Measurements from ENCODE around the gene SEMA5A.

SEMA5A gene

DNA sequence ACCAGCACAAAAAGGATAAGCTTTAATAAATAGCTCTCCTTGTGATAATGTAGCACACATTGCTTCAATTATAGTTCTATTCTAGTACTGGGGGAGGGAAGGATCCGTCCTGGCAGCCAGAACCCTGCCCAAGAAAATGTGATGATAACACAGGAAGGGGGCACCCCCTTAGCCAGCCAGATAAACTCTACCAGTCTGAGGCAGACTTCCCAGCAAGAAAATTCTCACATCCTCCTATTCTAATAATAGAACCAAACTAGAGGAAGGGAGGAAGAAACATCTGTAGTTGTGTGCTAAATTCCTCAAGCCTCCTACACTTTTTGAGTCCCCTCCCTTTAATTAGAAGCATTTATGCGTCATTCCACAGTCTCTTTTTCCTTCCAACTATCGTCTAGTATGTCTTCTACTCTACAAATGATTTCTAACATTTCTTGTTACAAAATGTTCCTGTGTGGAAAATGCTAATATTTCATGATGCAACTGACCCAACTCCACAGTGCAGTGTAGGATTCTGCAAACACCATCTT is 261.0 kb downstream of the SEMA5A start:
- no peak for DNase-seq
- no peaks in the 10 kb centered on the region for H3K36me3 Mint-ChIP-seq (ENCODE audit: low read depth)
- TF ChIP-seq, protein P1, sequence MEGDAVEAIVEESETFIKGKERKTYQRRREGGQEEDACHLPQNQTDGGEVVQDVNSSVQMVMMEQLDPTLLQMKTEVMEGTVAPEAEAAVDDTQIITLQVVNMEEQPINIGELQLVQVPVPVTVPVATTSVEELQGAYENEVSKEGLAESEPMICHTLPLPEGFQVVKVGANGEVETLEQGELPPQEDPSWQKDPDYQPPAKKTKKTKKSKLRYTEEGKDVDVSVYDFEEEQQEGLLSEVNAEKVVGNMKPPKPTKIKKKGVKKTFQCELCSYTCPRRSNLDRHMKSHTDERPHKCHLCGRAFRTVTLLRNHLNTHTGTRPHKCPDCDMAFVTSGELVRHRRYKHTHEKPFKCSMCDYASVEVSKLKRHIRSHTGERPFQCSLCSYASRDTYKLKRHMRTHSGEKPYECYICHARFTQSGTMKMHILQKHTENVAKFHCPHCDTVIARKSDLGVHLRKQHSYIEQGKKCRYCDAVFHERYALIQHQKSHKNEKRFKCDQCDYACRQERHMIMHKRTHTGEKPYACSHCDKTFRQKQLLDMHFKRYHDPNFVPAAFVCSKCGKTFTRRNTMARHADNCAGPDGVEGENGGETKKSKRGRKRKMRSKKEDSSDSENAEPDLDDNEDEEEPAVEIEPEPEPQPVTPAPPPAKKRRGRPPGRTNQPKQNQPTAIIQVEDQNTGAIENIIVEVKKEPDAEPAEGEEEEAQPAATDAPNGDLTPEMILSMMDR (IDR thresholded peaks at IDR 0.05), result no peak
- no peaks in the 10 kb centered on the region for H3K9me3 Mint-ChIP-seq
- H3K27me3 Mint-ChIP-seq (ENCODE audit: low read depth, poor library complexity), result no peaks in the 10 kb centered on the region
- no peak overlapping the region for H3K4me3 Mint-ChIP-seq
- peak overlapping the region; percentile 12 for H3K27ac Mint-ChIP-seq
- no peaks in the 10 kb centered on the region for H3K4me1 Mint-ChIP-seq

DNA sequence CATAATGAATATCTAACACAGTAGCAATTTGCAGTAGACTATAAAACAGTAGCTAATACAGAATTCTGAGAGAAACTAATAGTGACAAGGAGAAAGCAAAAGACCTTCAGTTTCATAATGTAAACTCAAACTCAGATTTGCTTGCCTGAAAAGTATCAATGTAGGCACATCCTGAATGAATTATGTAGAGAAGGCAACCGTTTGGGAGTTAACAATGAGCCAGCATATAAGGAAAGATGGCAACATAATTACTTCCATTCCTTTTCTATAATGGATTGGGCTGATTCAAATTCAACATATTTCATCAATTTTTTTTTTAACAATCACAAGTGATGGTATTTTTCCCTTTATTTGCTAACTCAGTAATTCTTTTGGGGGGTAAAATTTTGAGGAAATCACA is 261.6 kb downstream of the SEMA5A start:
- no peak for DNase-seq
- peaks cover 4% of the 10 kb centered on the region for H3K9me3 Mint-ChIP-seq
- no peaks in the 10 kb centered on the region for H3K27me3 Mint-ChIP-seq (ENCODE audit: low read depth, poor library complexity)
- H3K4me3 Mint-ChIP-seq, result no peak overlapping the region
- no peaks in the 10 kb centered on the region for H3K36me3 Mint-ChIP-seq (ENCODE audit: low read depth)
- no peak overlapping the region for H3K27ac Mint-ChIP-seq
- TF ChIP-seq, protein P1 (IDR thresholded peaks at IDR 0.05), result no peak
- H3K4me1 Mint-ChIP-seq, result no peaks in the 10 kb centered on the region

DNA sequence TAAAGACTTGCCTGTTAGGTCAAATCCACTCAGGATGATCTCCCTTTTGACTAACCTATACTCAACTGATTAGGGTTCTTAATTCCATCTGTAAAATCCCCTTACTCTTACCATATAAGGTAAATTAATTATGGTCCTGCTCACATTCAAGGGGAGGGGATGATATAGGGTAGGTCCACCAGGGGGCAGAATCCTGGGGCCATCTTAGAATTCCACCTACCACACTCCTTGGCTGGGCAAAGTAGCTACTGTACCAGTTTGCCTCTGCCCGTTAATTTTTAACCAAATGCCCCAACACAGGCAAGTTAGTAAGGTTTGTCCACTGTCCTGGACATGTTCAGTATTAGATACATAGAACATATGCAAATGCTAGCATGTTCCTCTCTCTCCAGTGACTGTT is 262.4 kb downstream of the SEMA5A start:
- Mint-ChIP-seq H3K36me3 (ENCODE audit: low read depth) (no peaks in the 10 kb centered on the region), H3K27me3 (ENCODE audit: low read depth, poor library complexity) (no peaks in the 10 kb centered on the region), H3K9me3 (peaks cover 9% of the 10 kb centered on the region), H3K4me1 (no peaks in the 10 kb centered on the region), H3K4me3 (no peak overlapping the region), H3K27ac (no peak overlapping the region)
- no peak for DNase-seq
- TF ChIP-seq, protein P1 (IDR thresholded peaks at IDR 0.05), result no peak

DNA sequence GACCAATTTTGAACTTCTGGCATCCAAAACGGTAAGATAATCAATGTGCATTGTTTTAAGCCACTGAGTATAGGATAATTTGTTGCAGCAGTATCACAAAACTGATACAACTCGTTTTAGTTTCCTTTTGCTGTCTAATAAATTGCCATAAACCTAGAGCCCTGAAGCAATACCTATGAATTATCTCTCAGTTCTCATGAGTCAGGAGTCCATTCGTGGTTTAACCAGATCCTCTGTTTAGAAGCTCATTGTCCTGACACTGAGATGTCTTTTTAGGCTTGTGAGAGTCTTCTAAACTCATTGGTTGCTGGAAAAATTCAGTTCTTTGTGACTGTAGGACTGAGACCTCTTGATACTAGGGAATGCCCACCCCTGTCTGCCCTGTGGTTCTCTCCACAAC is 262.9 kb downstream of the SEMA5A start:
- no peak for DNase-seq
- TF ChIP-seq, protein P1 (IDR thresholded peaks at IDR 0.05), result no peak
- no peak overlapping the region for H3K27ac Mint-ChIP-seq
- H3K9me3 Mint-ChIP-seq, result peaks cover 14% of the 10 kb centered on the region
- no peaks in the 10 kb centered on the region for H3K4me1 Mint-ChIP-seq
- H3K36me3 Mint-ChIP-seq (ENCODE audit: low read depth), result peaks cover 4% of the 10 kb centered on the region
- H3K4me3 Mint-ChIP-seq, result no peak overlapping the region
- H3K27me3 Mint-ChIP-seq (ENCODE audit: low read depth, poor library complexity), result no peaks in the 10 kb centered on the region

DNA sequence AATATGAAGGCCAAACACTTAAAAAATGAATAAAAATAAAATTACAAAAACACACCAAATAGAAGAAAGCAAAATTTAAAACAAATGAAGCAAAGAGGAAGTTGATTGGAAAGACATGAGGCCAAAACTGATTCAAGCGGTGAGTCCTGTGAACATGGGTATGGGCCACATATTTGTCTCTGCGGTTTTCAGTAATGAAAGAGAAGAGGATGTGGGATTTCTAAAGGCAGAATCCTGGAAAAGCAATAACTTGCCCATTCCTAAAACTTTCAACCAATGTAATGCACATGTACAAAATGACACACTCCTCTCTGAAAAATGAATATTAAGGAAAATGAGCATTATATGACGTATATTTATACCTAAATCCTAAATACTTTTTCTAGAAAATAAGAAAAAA is 263.7 kb downstream of the SEMA5A start:
- TF ChIP-seq, protein P1 (IDR thresholded peaks at IDR 0.05), result no peak
- no peak for DNase-seq
- Mint-ChIP-seq H3K36me3 (ENCODE audit: low read depth) (peaks cover 8% of the 10 kb centered on the region), H3K4me1 (no peaks in the 10 kb centered on the region), H3K9me3 (peaks cover 22% of the 10 kb centered on the region), H3K27me3 (ENCODE audit: low read depth, poor library complexity) (no peaks in the 10 kb centered on the region), H3K27ac (no peak overlapping the region), H3K4me3 (no peak overlapping the region)

DNA sequence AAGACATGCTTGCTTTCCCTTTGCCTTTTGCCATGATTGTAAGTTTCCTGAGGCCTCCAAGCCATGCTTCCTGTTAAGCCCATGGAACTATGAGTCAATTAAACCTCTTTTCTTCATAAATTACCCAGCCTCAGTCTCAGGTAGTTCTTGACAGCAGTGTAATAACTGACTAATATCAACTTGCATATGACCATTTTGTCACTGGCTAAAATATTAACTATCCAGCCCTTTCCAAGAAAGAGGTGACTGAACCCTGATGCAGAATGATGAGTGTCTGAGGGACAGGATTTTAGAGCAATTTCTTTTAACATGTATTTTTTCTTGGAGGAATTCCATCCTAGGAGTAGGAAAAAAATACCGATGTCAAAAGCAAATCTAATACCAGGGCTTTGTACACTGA is 266.1 kb downstream of the SEMA5A start:
- Mint-ChIP-seq H3K27me3 (ENCODE audit: low read depth, poor library complexity) (no peaks in the 10 kb centered on the region), H3K36me3 (ENCODE audit: low read depth) (peaks cover 14% of the 10 kb centered on the region), H3K4me1 (no peaks in the 10 kb centered on the region), H3K27ac (no peak overlapping the region), H3K9me3 (peaks cover 42% of the 10 kb centered on the region), H3K4me3 (no peak overlapping the region)
- DNase-seq, result no peak
- TF ChIP-seq, protein P1 (IDR thresholded peaks at IDR 0.05), result no peak

Data from nephron progenitor cell (in vitro differentiated cells).